RWPE2 (cell line): ENCODE data around the gene STK16.
A peak's percentile ranks its signal among the peaks of the same experiment; 100 is the strongest.

Experiments
- ATAC-seq: fragments of 200-7000 bp; cut with Tn5 transposase; 3 replicates; pipeline ENCODE4 v1.9.1; 2021; ENCODE audit warnings: low read depth
- DNase-seq: peaks from one replicate; pipeline ENCODE4 v3.0.0-alpha.2; 2020; ENCODE audit warnings: low spot score
- H3K27ac ChIP-seq: fragments of 450-650 bp; 2 replicates; pipeline ENCODE4 v1.5.1; 2017; ENCODE audit warnings: mild to moderate bottlenecking; ENCODE audit not compliant: poor library complexity, severe bottlenecking
- H3K27me3 ChIP-seq: fragments of 250-450 bp; sonication (Bioruptor Pico); 2 replicates; pipeline ENCODE4 v1.5.1; 2021; ENCODE audit warnings: mild to moderate bottlenecking, moderate library complexity; ENCODE audit not compliant: insufficient read depth, poor library complexity, severe bottlenecking
- H3K36me3 ChIP-seq: fragments of 250-450 bp; sonication (Bioruptor Pico); 2 replicates; pipeline ENCODE4 v1.5.1; 2020; ENCODE audit warnings: low read depth, mild to moderate bottlenecking, moderate library complexity
- H3K4me1 ChIP-seq: fragments of 250-450 bp; sonication (Bioruptor Pico); 2 replicates; pipeline ENCODE4 v1.5.1; 2021; ENCODE audit warnings: mild to moderate bottlenecking, moderate library complexity; ENCODE audit not compliant: insufficient read depth, poor library complexity, severe bottlenecking
- H3K4me3 ChIP-seq: fragments of 250-450 bp; sonication (Bioruptor Pico); 2 replicates; pipeline ENCODE4 v1.5.1; 2021; ENCODE audit warnings: mild to moderate bottlenecking, moderate library complexity; ENCODE audit not compliant: severe bottlenecking
- H3K9me3 ChIP-seq: fragments of 250-450 bp; sonication (Bioruptor Pico); 2 replicates; pipeline ENCODE4 v1.5.1; 2021; ENCODE audit warnings: mild to moderate bottlenecking, moderate library complexity; ENCODE audit not compliant: severe bottlenecking
- CTCF ChIP-seq: fragments of 450-650 bp; IDR thresholded peaks from one replicate; pipeline ENCODE4 v1.5.1; 2017; ENCODE audit warnings: mild to moderate bottlenecking, moderate library complexity; ENCODE audit not compliant: poor library complexity, severe bottlenecking

Gene STK16

DNA sequence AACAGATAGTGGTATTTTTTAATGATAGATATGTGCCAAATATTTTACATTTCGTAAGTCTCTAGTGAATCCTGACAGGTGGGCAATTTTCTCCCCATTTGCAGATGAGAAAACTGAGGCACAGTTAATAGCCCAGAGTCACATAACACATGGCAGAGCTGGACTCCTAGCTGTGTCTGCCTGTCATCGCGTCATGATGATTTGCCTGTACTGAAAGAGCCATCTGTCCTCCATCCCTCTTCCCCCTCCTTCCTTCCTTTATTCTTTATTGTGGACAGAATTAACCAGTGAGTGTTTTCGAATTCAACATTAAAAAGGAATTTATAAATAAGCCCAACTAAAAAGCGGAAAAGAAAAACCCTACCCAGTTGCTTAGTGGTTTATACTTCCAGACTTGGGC lies 37.1 kb downstream of the STK16 start:
- no peak for ATAC-seq
- H3K4me1 ChIP-seq = peaks cover 31% of the 10 kb centered on the region
- H3K36me3 ChIP-seq = peaks cover 35% of the 10 kb centered on the region
- H3K9me3 ChIP-seq = no peaks in the 10 kb centered on the region
- no peaks in the 10 kb centered on the region for H3K27me3 ChIP-seq
- DNase-seq = no peak
- H3K27ac ChIP-seq = no peak overlapping the region
- TF ChIP-seq CTCF = no peak
- no peak overlapping the region for H3K4me3 ChIP-seq

- no peak for TF ChIP-seq CTCF
- Histone ChIP-seq H3K27me3 (no peaks in the 10 kb centered on the region), H3K4me1 (peaks cover 26% of the 10 kb centered on the region), H3K4me3 (no peak overlapping the region), H3K9me3 (no peaks in the 10 kb centered on the region), H3K36me3 (peaks cover 35% of the 10 kb centered on the region), H3K27ac (no peak overlapping the region)
- ATAC-seq (no peak), DNase-seq (no peak)
Measured at GRCh38 chr2:219282943-219283581, 37.8 kb downstream of the STK16 start.

DNA sequence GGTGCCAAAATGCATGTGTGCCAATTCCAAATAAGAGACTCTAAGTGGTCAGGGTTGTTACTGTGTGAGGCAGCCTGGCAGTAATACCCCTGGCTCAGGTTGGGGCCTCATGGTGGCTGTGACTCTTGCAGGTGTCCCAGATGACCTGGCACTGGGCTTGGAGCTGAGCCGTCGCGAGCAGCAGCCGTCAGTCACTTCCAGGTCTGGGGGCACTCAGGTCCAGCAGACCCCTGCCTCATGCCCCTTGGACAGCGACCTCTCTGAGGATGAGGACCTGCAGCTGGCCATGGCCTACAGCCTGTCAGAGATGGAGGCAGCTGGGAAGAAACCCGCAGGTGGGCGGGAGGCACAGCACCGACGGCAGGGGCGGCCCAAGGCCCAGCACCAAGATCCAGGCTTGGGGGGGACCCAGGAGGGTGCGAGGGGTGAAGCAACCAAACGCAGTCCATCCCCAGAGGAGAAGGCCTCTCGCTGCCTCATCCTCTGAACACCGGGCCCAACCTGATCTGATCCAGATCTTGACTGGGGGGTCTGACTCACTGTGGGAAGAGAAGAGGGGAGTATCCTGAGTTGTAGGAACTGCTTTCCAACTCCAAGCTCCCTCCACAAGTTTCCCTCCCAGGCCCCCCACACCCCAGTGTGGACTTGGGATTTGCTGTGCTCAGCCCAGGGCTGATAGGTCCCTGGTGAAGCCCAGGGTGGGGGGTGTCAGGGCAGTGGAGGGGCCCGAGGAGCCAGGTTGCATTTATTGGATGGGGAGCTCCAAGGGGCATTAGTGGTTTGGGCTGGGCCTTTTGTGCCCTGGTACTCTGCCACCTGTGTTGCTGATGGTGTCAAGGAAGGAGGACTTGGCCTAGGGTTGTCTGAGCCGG lies 39.5 kb downstream of the STK16 start:
- TF ChIP-seq CTCF = no peak
- Histone ChIP-seq H3K27ac (peak overlapping the region; percentile 79), H3K4me1 (peaks cover 24% of the 10 kb centered on the region), H3K36me3 (peaks cover 35% of the 10 kb centered on the region), H3K27me3 (no peaks in the 10 kb centered on the region), H3K4me3 (no peak overlapping the region), H3K9me3 (no peaks in the 10 kb centered on the region)
- DNase-seq (no peak), ATAC-seq (no peak)

DNA sequence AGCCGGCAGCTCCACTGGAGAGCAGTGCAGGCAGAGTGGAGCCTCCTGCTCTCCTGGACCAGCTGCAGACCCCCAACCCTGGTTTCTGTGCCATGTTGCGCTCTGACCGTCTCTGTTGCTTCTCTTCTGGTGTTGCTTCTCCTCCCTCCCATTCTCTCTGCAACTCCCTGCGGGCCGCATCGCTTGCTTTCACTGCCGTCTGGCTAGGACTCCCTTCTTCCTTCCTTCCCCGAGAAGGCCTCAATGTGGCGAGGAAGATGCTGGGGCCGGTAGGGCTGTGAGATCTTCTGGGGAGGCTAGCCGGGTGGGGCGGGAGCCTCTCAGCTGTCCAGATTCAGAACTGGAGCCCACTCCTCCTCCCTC lies 40.1 kb downstream of the STK16 start:
- H3K27me3 ChIP-seq = no peaks in the 10 kb centered on the region
- peaks cover 34% of the 10 kb centered on the region for H3K36me3 ChIP-seq
- H3K4me1 ChIP-seq = peaks cover 26% of the 10 kb centered on the region
- H3K27ac ChIP-seq = peak overlapping the region; percentile 79
- ATAC-seq (no peak), DNase-seq (no peak)
- no peak overlapping the region for H3K4me3 ChIP-seq
- no peak for TF ChIP-seq CTCF
- no peaks in the 10 kb centered on the region for H3K9me3 ChIP-seq

GRCh38 chr2:219285894-219286425 lies 40.7 kb downstream of the STK16 start:
- H3K4me3 ChIP-seq = no peak overlapping the region
- H3K27ac ChIP-seq = peak overlapping the region; percentile 79
- H3K9me3 ChIP-seq = no peaks in the 10 kb centered on the region
- peak; percentile 85 for ATAC-seq
- TF ChIP-seq CTCF = no peak
- DNase-seq = peak; percentile 84
- H3K4me1 ChIP-seq = peaks cover 27% of the 10 kb centered on the region
- H3K27me3 ChIP-seq = no peaks in the 10 kb centered on the region
- peaks cover 28% of the 10 kb centered on the region for H3K36me3 ChIP-seq
